ENCODE measurements around the gene PEX11B. TPM values are rescaled to one million over a fixed set of nuclear protein-coding genes. Genes with fewer than 3 reads are reported as not detected.

Gene PEX11B
- polyA plus RNA-seq (2012; ENCODE audit: insufficient read length, low read depth) = 16.6 TPM

GRCh38 chr1:145918144-145918991, at the start of gene PEX11B:
TSS of gene PEX11B (minus strand) at chr1:145918717. CDS start at chr1:145918688, 29 bp downstream.
- TF ChIP-seq POLR2AphosphoS5 (IDR thresholded peaks at IDR 0.05; ENCODE audit: low read depth, low read length) (peak; percentile 31), SIN3A (IDR thresholded peaks at IDR 0.05; ENCODE audit: borderline replicate concordance, insufficient read depth, low read length) (no peak), REST (IDR thresholded peaks at IDR 0.05; ENCODE audit: insufficient read depth in 1 of 2, low read depth in 2 of 2, low read length in 2 of 2) (no peak), FOXP2 (optimal IDR thresholded peaks at IDR 0.05; ENCODE audit: borderline replicate concordance, extremely low read depth, extremely low read length, insufficient read depth) (peak; percentile 10)

- TF ChIP-seq REST (IDR thresholded peaks at IDR 0.05; ENCODE audit: insufficient read depth in 1 of 2, low read depth in 2 of 2, low read length in 2 of 2) = no peak
- no peak for TF ChIP-seq FOXP2 (optimal IDR thresholded peaks at IDR 0.05; ENCODE audit: borderline replicate concordance, extremely low read depth, extremely low read length, insufficient read depth)
- no peak for TF ChIP-seq SIN3A (IDR thresholded peaks at IDR 0.05; ENCODE audit: borderline replicate concordance, insufficient read depth, low read length)
- no peak for TF ChIP-seq POLR2AphosphoS5 (IDR thresholded peaks at IDR 0.05; ENCODE audit: low read depth, low read length)
- TF ChIP-seq TAF1 (IDR thresholded peaks at IDR 0.05; ENCODE audit: borderline replicate concordance, insufficient read depth, low read length) = no peak
Measured at GRCh38 chr1:145967288-145967687, 48.8 kb upstream of the PEX11B start.

- TF ChIP-seq TAF1 (IDR thresholded peaks at IDR 0.05; ENCODE audit: borderline replicate concordance, insufficient read depth, low read length) (no peak), FOXP2 (optimal IDR thresholded peaks at IDR 0.05; ENCODE audit: borderline replicate concordance, extremely low read depth, extremely low read length, insufficient read depth) (no peak), SIN3A (IDR thresholded peaks at IDR 0.05; ENCODE audit: borderline replicate concordance, insufficient read depth, low read length) (no peak), POLR2AphosphoS5 (IDR thresholded peaks at IDR 0.05; ENCODE audit: low read depth, low read length) (no peak), REST (IDR thresholded peaks at IDR 0.05; ENCODE audit: insufficient read depth in 1 of 2, low read depth in 2 of 2, low read length in 2 of 2) (no peak)
Measured at GRCh38 chr1:145965119-145965744, 46.7 kb upstream of the PEX11B start.

GRCh38 chr1:145964328-145965118, 46.0 kb upstream of the PEX11B start, which contains the start of the genes ANKRD34A and POLR3GL:
TSS of gene ANKRD34A (minus strand) at chr1:145964575. CDS start at chr1:145961759, 2,816 bp downstream.
TSS of gene POLR3GL (plus strand) at chr1:145964690. CDS start at chr1:145974866, 10,176 bp downstream.
- TF ChIP-seq TAF1 (IDR thresholded peaks at IDR 0.05; ENCODE audit: borderline replicate concordance, insufficient read depth, low read length) (no peak), REST (IDR thresholded peaks at IDR 0.05; ENCODE audit: insufficient read depth in 1 of 2, low read depth in 2 of 2, low read length in 2 of 2) (no peak), POLR2AphosphoS5 (IDR thresholded peaks at IDR 0.05; ENCODE audit: low read depth, low read length) (peak; percentile 89), FOXP2 (optimal IDR thresholded peaks at IDR 0.05; ENCODE audit: borderline replicate concordance, extremely low read depth, extremely low read length, insufficient read depth) (no peak)

Measured in PFSK-1 (cell line).